Activated B cell treated with CpG ODN at 0.5 μM for 24 hours (primary cell): ENCODE measurements around the gene VKORC1. TPM values are rescaled to one million over a fixed set of nuclear protein-coding genes. Genes with fewer than 3 reads are reported as not detected.

Experiments
- ATAC-seq: fragments of 200-7000 bp; cut with Tn5 transposase; one replicate; pipeline ENCODE4 v1.10.0; 2021; ENCODE audit warnings: low read depth, mild to moderate bottlenecking, moderate library complexity
- CTCF ChIA-PET: fragments of 350-600 bp; sonication (Branson Sonifier 250); formaldehyde crosslinking; loops from one replicate; lab custom pipeline; 2021; ENCODE audit warnings: antibody characterized with exemption; lab: Charles Lee
- POLR2A ChIA-PET: fragments of 350-600 bp; sonication (Branson Sonifier 250); formaldehyde crosslinking; loops from one replicate; lab custom pipeline; 2021; ENCODE audit warnings: antibody characterized with exemption; lab: Charles Lee
- DNase-seq: peaks from one replicate; pipeline ENCODE4 v3.0.0; 2022
- H3K27ac Mint-ChIP-seq: one replicate; pipeline ENCODE4 v1.8.0; 2020; ENCODE audit warnings: mixed read lengths
- H3K27me3 Mint-ChIP-seq: one replicate; pipeline ENCODE4 v1.8.0; 2021; ENCODE audit warnings: mixed read lengths
- H3K36me3 Mint-ChIP-seq: one replicate; pipeline ENCODE4 v1.8.0; 2021; ENCODE audit warnings: low read depth, mixed read lengths
- H3K4me1 Mint-ChIP-seq: one replicate; pipeline ENCODE4 v1.8.0; 2021; ENCODE audit warnings: mixed read lengths
- H3K4me3 Mint-ChIP-seq: one replicate; pipeline ENCODE4 v1.8.0; 2020; ENCODE audit warnings: mild to moderate bottlenecking, mixed read lengths
- H3K9me3 Mint-ChIP-seq: one replicate; pipeline ENCODE4 v1.8.0; 2020; ENCODE audit warnings: mixed read lengths
- intact Hi-C: fragments of 100-400 bp; cut with micrococcal nuclease; formaldehyde crosslinking; loops from one replicate; pipeline ENCODE4 v1.15.1; 2024
- total RNA-seq: library from RNA; stranded (reverse); gene quantifications from 2 replicates; pipeline ENCODE4 v1.2.3, GENCODE V29; 2022
- TF ChIP-seq, protein P1 (sequence below): fragments of 200-600 bp; IDR thresholded peaks from one replicate; pipeline ENCODE4 v1.8.0; 2022; ENCODE audit warnings: antibody characterized with exemption, mild to moderate bottlenecking

The VKORC1 gene
- total RNA-seq, 1 donor from 2014 or later, result 41.9 TPM

DNA sequence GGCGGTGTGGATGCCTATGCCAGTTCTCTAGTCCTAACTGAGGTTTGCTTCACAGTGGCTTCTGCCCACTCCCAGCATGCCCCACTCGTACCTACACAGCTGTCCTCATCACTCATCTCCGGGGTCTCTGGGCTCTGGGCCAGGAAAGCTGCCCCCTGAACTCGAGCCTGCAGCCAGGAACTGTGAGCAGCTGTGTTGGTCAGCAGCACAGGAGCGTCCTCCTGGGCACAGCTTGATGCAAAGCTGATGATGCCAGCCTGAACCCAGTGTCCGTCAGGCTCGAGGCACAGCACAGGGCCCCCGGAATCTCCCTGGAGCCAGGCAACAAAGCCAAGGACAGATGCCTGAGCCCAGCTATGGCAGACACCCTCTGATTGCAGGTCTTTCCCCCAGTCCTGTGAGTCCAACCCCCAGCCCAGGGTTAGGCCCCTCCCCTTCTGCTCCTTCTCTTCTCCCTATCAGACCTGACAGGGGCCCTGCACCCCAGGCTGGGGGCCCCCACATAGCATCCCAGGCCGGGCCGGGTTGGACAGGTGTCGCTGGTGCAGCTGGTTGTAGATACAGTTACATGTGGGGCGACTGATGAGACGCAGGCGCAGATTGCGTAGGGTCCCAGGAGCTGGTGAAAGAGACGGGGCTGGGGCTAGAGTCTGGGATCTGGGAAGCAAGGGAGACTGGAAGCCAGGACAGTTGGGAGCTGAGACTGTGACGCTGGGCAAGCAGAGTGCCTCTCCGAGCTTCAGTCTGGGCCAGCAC lies 8.5 kb downstream of the VKORC1 start:
- no peak overlapping the region for H3K27ac Mint-ChIP-seq
- peaks cover 41% of the 10 kb centered on the region for H3K36me3 Mint-ChIP-seq
- intact Hi-C loops, result no loop called here
- no peaks in the 10 kb centered on the region for H3K27me3 Mint-ChIP-seq
- ChIA-PET POLR2A (interaction anchor here (0.9 kb wide), 1 partner anchor 12 kb away, joined by 6 read pairs; the partner anchor contains the start of genes ZNF646 and ZNF668), CTCF (no interaction called here)
- no peak for DNase-seq
- TF ChIP-seq, protein P1, sequence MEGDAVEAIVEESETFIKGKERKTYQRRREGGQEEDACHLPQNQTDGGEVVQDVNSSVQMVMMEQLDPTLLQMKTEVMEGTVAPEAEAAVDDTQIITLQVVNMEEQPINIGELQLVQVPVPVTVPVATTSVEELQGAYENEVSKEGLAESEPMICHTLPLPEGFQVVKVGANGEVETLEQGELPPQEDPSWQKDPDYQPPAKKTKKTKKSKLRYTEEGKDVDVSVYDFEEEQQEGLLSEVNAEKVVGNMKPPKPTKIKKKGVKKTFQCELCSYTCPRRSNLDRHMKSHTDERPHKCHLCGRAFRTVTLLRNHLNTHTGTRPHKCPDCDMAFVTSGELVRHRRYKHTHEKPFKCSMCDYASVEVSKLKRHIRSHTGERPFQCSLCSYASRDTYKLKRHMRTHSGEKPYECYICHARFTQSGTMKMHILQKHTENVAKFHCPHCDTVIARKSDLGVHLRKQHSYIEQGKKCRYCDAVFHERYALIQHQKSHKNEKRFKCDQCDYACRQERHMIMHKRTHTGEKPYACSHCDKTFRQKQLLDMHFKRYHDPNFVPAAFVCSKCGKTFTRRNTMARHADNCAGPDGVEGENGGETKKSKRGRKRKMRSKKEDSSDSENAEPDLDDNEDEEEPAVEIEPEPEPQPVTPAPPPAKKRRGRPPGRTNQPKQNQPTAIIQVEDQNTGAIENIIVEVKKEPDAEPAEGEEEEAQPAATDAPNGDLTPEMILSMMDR, result no peak
- H3K4me1 Mint-ChIP-seq, result peaks cover 5% of the 10 kb centered on the region
- no peak overlapping the region for H3K4me3 Mint-ChIP-seq
- no peaks in the 10 kb centered on the region for H3K9me3 Mint-ChIP-seq
- ATAC-seq, result no peak

GRCh38 chr16:31085411-31085810 lies 9.2 kb downstream of the VKORC1 start:
- ATAC-seq, result no peak
- intact Hi-C loops, result no loop called here
- Mint-ChIP-seq H3K9me3 (no peaks in the 10 kb centered on the region), H3K27ac (no peak overlapping the region), H3K27me3 (no peaks in the 10 kb centered on the region), H3K4me3 (no peak overlapping the region), H3K36me3 (peaks cover 41% of the 10 kb centered on the region), H3K4me1 (peaks cover 8% of the 10 kb centered on the region)
- no peak for DNase-seq
- TF ChIP-seq, protein P1, result no peak
- CTCF ChIA-PET, result no interaction called here
- POLR2A ChIA-PET, result interaction anchor here (0.9 to 2.0 kb wide), 2 partner anchors 9 to 12 kb away, joined by 6 read pairs; partner anchors contain the start of genes VKORC1, ZNF646 and ZNF668

- Mint-ChIP-seq H3K36me3 (peaks cover 44% of the 10 kb centered on the region), H3K4me1 (peaks cover 8% of the 10 kb centered on the region), H3K27me3 (no peaks in the 10 kb centered on the region), H3K4me3 (no peak overlapping the region), H3K9me3 (no peaks in the 10 kb centered on the region), H3K27ac (no peak overlapping the region)
- ATAC-seq (no peak), DNase-seq (no peak)
- intact Hi-C loops, result no loop called here
- ChIA-PET CTCF (no interaction called here), POLR2A (interaction anchor here (0.6 to 2.0 kb wide), 3 partner anchors 10 to 353 kb away, joined by 3 to 6 read pairs (median 4); partner anchors contain the start of gene VKORC1)
- TF ChIP-seq, protein P1, result no peak
Measured at GRCh38 chr16:31084584-31085302, 9.9 kb downstream of the VKORC1 start.

GRCh38 chr16:31083981-31084380 lies 10.6 kb downstream of the VKORC1 start:
- Mint-ChIP-seq H3K27ac (no peak overlapping the region), H3K27me3 (no peaks in the 10 kb centered on the region), H3K36me3 (peaks cover 47% of the 10 kb centered on the region), H3K4me1 (peaks cover 8% of the 10 kb centered on the region), H3K4me3 (no peak overlapping the region), H3K9me3 (no peaks in the 10 kb centered on the region)
- intact Hi-C loops, result no loop called here
- CTCF ChIA-PET, result no interaction called here
- DNase-seq, result no peak
- no peak for ATAC-seq
- POLR2A ChIA-PET, result interaction anchor here (0.7 to 2.0 kb wide), 2 partner anchors 10 to 24 kb away, joined by 3 to 6 read pairs; partner anchors contain the start of gene VKORC1
- TF ChIP-seq, protein P1, result no peak

GRCh38 chr16:31083556-31083955 lies 11.0 kb downstream of the VKORC1 start:
- no peak overlapping the region for H3K27ac Mint-ChIP-seq
- H3K36me3 Mint-ChIP-seq, result peaks cover 51% of the 10 kb centered on the region
- intact Hi-C loops, result no loop called here
- no peak overlapping the region for H3K4me3 Mint-ChIP-seq
- no peaks in the 10 kb centered on the region for H3K9me3 Mint-ChIP-seq
- CTCF ChIA-PET, result no interaction called here
- ATAC-seq (no peak), DNase-seq (no peak)
- H3K27me3 Mint-ChIP-seq, result no peaks in the 10 kb centered on the region
- POLR2A ChIA-PET, result interaction anchor here (2.0 kb wide), 1 partner anchor 11 kb away, joined by 6 read pairs; the partner anchor contains the start of gene VKORC1
- H3K4me1 Mint-ChIP-seq, result peaks cover 8% of the 10 kb centered on the region
- TF ChIP-seq, protein P1, result no peak
